Measurements from ENCODE around the gene ITPK1.

The ITPK1 gene

GRCh38 chr14:93120517-93120916, 4.8 kb upstream of the ITPK1 start:
- Histone ChIP-seq H3K9me2 (replicated peaks; ENCODE audit: insufficient read depth, low read length) (no peaks in the 10 kb centered on the region), H3K9me3 (replicated peaks; ENCODE audit: insufficient read depth, low read length) (no peaks in the 10 kb centered on the region), H3K4me1 (ENCODE audit: low read length) (no peaks in the 10 kb centered on the region), H3K27me3 (replicated peaks; ENCODE audit: insufficient read depth, low read length) (no peaks in the 10 kb centered on the region), H2AFZ (ENCODE audit: low read length) (no peak overlapping the region), H3K79me2 (ENCODE audit: low read length) (no peaks in the 10 kb centered on the region), H3K36me3 (replicated peaks; ENCODE audit: insufficient read depth, low read length) (no peaks in the 10 kb centered on the region), H3K4me2 (ENCODE audit: low read depth, low read length) (no peak overlapping the region), H3K9ac (ENCODE audit: low read length) (no peak overlapping the region), H3K27ac (ENCODE audit: low read length) (no peak overlapping the region), H4K20me1 (ENCODE audit: insufficient read depth, low read length) (no peaks in the 10 kb centered on the region), H3F3A (ENCODE audit: insufficient read depth, low read length) (no peaks in the 10 kb centered on the region), H3K4me3 (ENCODE audit: low read length) (no peak overlapping the region)
- DNase-seq: no peak
- TF ChIP-seq CTCF (IDR thresholded peaks at IDR 0.05; ENCODE audit: low read length) (no peak), EZH2 (optimal IDR thresholded peaks at IDR 0.05; ENCODE audit: low read depth, low read length) (no peak), EZH2phosphoT487 (IDR thresholded peaks at IDR 0.05; ENCODE audit: low read length) (no peak)

GRCh38 chr14:93116676-93117200, 1.0 kb upstream of the ITPK1 start:
- H3K36me3 ChIP-seq (replicated peaks; ENCODE audit: insufficient read depth, low read length): no peaks in the 10 kb centered on the region
- H3K4me1 ChIP-seq (ENCODE audit: low read length): 0 out of 2 replicates have a peak, but pooled peaks cover 4% of the 10 kb centered on the region
- H3K27ac ChIP-seq (ENCODE audit: low read length): no peak overlapping the region
- H3F3A ChIP-seq (ENCODE audit: insufficient read depth, low read length): no peaks in the 10 kb centered on the region
- no peaks in the 10 kb centered on the region for H3K9me3 ChIP-seq (replicated peaks; ENCODE audit: insufficient read depth, low read length)
- H3K4me2 ChIP-seq (ENCODE audit: low read depth, low read length): peak overlapping the region; percentile 87
- peak overlapping the region; percentile 85 for H2AFZ ChIP-seq (ENCODE audit: low read length)
- no peaks in the 10 kb centered on the region for H3K27me3 ChIP-seq (replicated peaks; ENCODE audit: insufficient read depth, low read length)
- H4K20me1 ChIP-seq (ENCODE audit: insufficient read depth, low read length): no peaks in the 10 kb centered on the region
- H3K79me2 ChIP-seq (ENCODE audit: low read length): peaks cover 9% of the 10 kb centered on the region
- H3K4me3 ChIP-seq (ENCODE audit: low read length): peak overlapping the region; percentile 63
- no peak for DNase-seq
- H3K9ac ChIP-seq (ENCODE audit: low read length): peak overlapping the region; percentile 68; the same call in 1 of the 2 replicates
- TF ChIP-seq CTCF (IDR thresholded peaks at IDR 0.05; ENCODE audit: low read length): no peak
- no peak for TF ChIP-seq EZH2 (optimal IDR thresholded peaks at IDR 0.05; ENCODE audit: low read depth, low read length)
- no peak for TF ChIP-seq EZH2phosphoT487 (IDR thresholded peaks at IDR 0.05; ENCODE audit: low read length)
- no peaks in the 10 kb centered on the region for H3K9me2 ChIP-seq (replicated peaks; ENCODE audit: insufficient read depth, low read length)

- Histone ChIP-seq H3K36me3 (replicated peaks; ENCODE audit: insufficient read depth, low read length) (no peaks in the 10 kb centered on the region), H3K9ac (ENCODE audit: low read length) (peak overlapping the region; percentile 47; the same call in 1 of the 2 replicates), H3F3A (ENCODE audit: insufficient read depth, low read length) (no peaks in the 10 kb centered on the region), H2AFZ (ENCODE audit: low read length) (peak overlapping the region; percentile 80), H4K20me1 (ENCODE audit: insufficient read depth, low read length) (no peaks in the 10 kb centered on the region), H3K27ac (ENCODE audit: low read length) (no peak overlapping the region), H3K9me3 (replicated peaks; ENCODE audit: insufficient read depth, low read length) (no peaks in the 10 kb centered on the region), H3K9me2 (replicated peaks; ENCODE audit: insufficient read depth, low read length) (no peaks in the 10 kb centered on the region), H3K4me3 (ENCODE audit: low read length) (peak overlapping the region; percentile 72), H3K4me2 (ENCODE audit: low read depth, low read length) (peak overlapping the region; percentile 68), H3K4me1 (ENCODE audit: low read length) (0 out of 2 replicates have a peak, but pooled peaks cover 4% of the 10 kb centered on the region), H3K27me3 (replicated peaks; ENCODE audit: insufficient read depth, low read length) (no peaks in the 10 kb centered on the region), H3K79me2 (ENCODE audit: low read length) (peaks cover 22% of the 10 kb centered on the region)
- TF ChIP-seq CTCF (IDR thresholded peaks at IDR 0.05; ENCODE audit: low read length): no peak
- TF ChIP-seq EZH2phosphoT487 (IDR thresholded peaks at IDR 0.05; ENCODE audit: low read length): no peak
- no peak for TF ChIP-seq EZH2 (optimal IDR thresholded peaks at IDR 0.05; ENCODE audit: low read depth, low read length)
- DNase-seq: peak; percentile 74
Observed at GRCh38 chr14:93115069-93115820, 480 bp downstream of the ITPK1 start.
